GM23338 (cell line): ENCODE measurements around the gene APOL2. TPM values are rescaled to one million over a fixed set of nuclear protein-coding genes. Genes with fewer than 3 reads are reported as not detected.

ENCODE experiments used
- ATAC-seq: fragments of 200-7000 bp; cut with Tn5 transposase; 3 replicates; pipeline ENCODE4 v1.9.1; 2020
- DNase-seq: peaks from one replicate; pipeline ENCODE4 v3.0.0-alpha.2; 2015; ENCODE audit warnings: low spot score
- H2AFZ ChIP-seq: fragments of 200-600 bp; sonication (generic); 2 replicates; pipeline ENCODE4 v1.8.0; 2016; ENCODE audit warnings: antibody characterized with exemption, mild to moderate bottlenecking, moderate library complexity
- H3F3A ChIP-seq: fragments of 200-600 bp; sonication (generic); replicated peaks from 2 replicates; pipeline ENCODE4 v1.8.0; 2017; ENCODE audit warnings: antibody characterized with exemption, mixed run types, low read depth
- H3K27ac ChIP-seq: fragments of 200-600 bp; sonication (generic); 2 replicates; pipeline ENCODE4 v1.6.1; 2016; ENCODE audit warnings: low read depth
- H3K27me3 ChIP-seq: fragments of 200-600 bp; sonication (generic); 2 replicates; pipeline ENCODE4 v1.8.0; 2016; ENCODE audit warnings: mild to moderate bottlenecking, mixed run types, moderate library complexity; ENCODE audit not compliant: insufficient read depth
- H3K36me3 ChIP-seq: fragments of 200-600 bp; sonication (generic); 2 replicates; pipeline ENCODE4 v1.8.0; 2016; ENCODE audit warnings: mild to moderate bottlenecking; ENCODE audit not compliant: insufficient read depth
- H3K4me1 ChIP-seq: fragments of 200-600 bp; sonication (generic); 2 replicates; pipeline ENCODE4 v1.8.0; 2016; ENCODE audit warnings: mild to moderate bottlenecking, moderate library complexity; ENCODE audit not compliant: insufficient read depth
- H3K4me2 ChIP-seq: fragments of 200-600 bp; sonication (generic); 2 replicates; pipeline ENCODE4 v1.7.1; 2017; ENCODE audit warnings: mixed run types
- H3K4me3 ChIP-seq: fragments of 200-600 bp; sonication (generic); 2 replicates; pipeline ENCODE4 v1.6.1; 2016; ENCODE audit warnings: mixed run types
- H3K79me2 ChIP-seq: fragments of 200-600 bp; sonication (generic); replicated peaks from 2 replicates; pipeline ENCODE4 v1.8.0; 2017; ENCODE audit warnings: mild to moderate bottlenecking; ENCODE audit not compliant: insufficient read depth
- H3K9me2 ChIP-seq: fragments of 200-600 bp; sonication (generic); 2 replicates; pipeline ENCODE4 v1.8.0; 2017; ENCODE audit not compliant: insufficient read depth
- H4K20me1 ChIP-seq: fragments of 200-600 bp; sonication (generic); replicated peaks from 2 replicates; pipeline ENCODE4 v1.8.0; 2017; ENCODE audit warnings: mild to moderate bottlenecking; ENCODE audit not compliant: insufficient read depth
- H3K27ac Mint-ChIP-seq: 2 replicates; pipeline ENCODE4 v1.8.0; 2020; ENCODE audit warnings: inconsistent platforms, mild to moderate bottlenecking, moderate library complexity, mixed read lengths
- H3K27me3 Mint-ChIP-seq: 3 replicates; pipeline ENCODE4 v1.8.0; 2022; ENCODE audit warnings: low read depth, mild to moderate bottlenecking, moderate library complexity, mixed read lengths, inconsistent platforms; ENCODE audit not compliant: insufficient read depth, poor library complexity
- H3K36me3 Mint-ChIP-seq: 3 replicates; pipeline ENCODE4 v1.8.0; 2021; ENCODE audit warnings: low read depth, mild to moderate bottlenecking, inconsistent platforms, moderate library complexity, mixed read lengths
- H3K4me1 Mint-ChIP-seq: 3 replicates; pipeline ENCODE4 v1.8.0; 2020; ENCODE audit warnings: mild to moderate bottlenecking, inconsistent platforms, mixed read lengths
- H3K4me3 Mint-ChIP-seq: 3 replicates; pipeline ENCODE4 v1.8.0; 2021; ENCODE audit warnings: moderate library complexity, mild to moderate bottlenecking, inconsistent platforms, mixed read lengths
- H3K9me3 Mint-ChIP-seq: 3 replicates; pipeline ENCODE4 v1.8.0; 2020; ENCODE audit warnings: moderate library complexity, mild to moderate bottlenecking, inconsistent platforms, mixed read lengths
- ETS1 ChIP-seq: IDR thresholded peaks from 2 replicates; pipeline ENCODE4 v1.6.1; 2016; ENCODE audit warnings: antibody characterized with exemption
- EZH2 ChIP-seq: fragments of 200-600 bp; sonication (generic); IDR thresholded peaks from one replicate; pipeline ENCODE4 v1.8.0; 2017; ENCODE audit warnings: antibody characterized with exemption, mild to moderate bottlenecking, low read depth; ENCODE audit not compliant: unreplicated experiment
- JUNB ChIP-seq: IDR thresholded peaks from one replicate; pipeline ENCODE4 v1.6.1; 2016; ENCODE audit warnings: antibody characterized with exemption; ENCODE audit not compliant: unreplicated experiment
- ZNF114 ChIP-seq: fragments of 250-450 bp; sonication (Bioruptor Pico); IDR thresholded peaks from 2 replicates; pipeline ENCODE4 v1.5.0; 2020; ENCODE audit warnings: mild to moderate bottlenecking, moderate library complexity
- ZNF462 ChIP-seq: fragments of 250-450 bp; sonication (Bioruptor Pico); IDR thresholded peaks from 2 replicates; pipeline ENCODE4 v1.5.0; 2020; ENCODE audit warnings: mild to moderate bottlenecking, moderate library complexity
- polyA plus RNA-seq: library from polyadenylated mRNA; unstranded; fragments of >200 nt; fragmentation: Nextera tagmentation; extraction: Ambion mirVana; gene quantifications from 2 replicates; pipeline ENCODE4 v1.2.1, GENCODE V29; 2016
- total RNA-seq: library from RNA; depleted of rRNA; stranded (reverse); fragments of >200 nt; shearing (Covaris generic); gene quantifications from 2 replicates; pipeline ENCODE4 v1.2.3, GENCODE V29; 2014

Gene APOL2
- total and polyA plus RNA-seq, 2 experiments from 2014 or later: 5.5 to 10.4 TPM

GRCh38 chr22:36288571-36289405 is 49.5 kb upstream of the APOL2 start (continued):
- TF ChIP-seq JUNB: no peak
- TF ChIP-seq ZNF462 (CRISPR knock-in tag): no peak
- TF ChIP-seq EZH2: no peak
- TF ChIP-seq ETS1: no peak

- no peak overlapping the region for H3K27ac Mint-ChIP-seq
- peaks cover 14% of the 10 kb centered on the region for H3K27me3 Mint-ChIP-seq
- Histone ChIP-seq H2AFZ (no peak overlapping the region), H3K79me2 (no peaks in the 10 kb centered on the region), H3F3A (peaks cover 11% of the 10 kb centered on the region; the same call in 1 of the 2 replicates), H3K4me2 (no peak overlapping the region), H3K27me3 (no peaks in the 10 kb centered on the region), H3K9me2 (0 out of 2 replicates have a peak, but pooled peaks cover 4% of the 10 kb centered on the region), H3K27ac (no peak overlapping the region), H3K4me3 (no peak overlapping the region), H4K20me1 (no peaks in the 10 kb centered on the region; the same call in none of the 2 replicates), H3K4me1 (no peaks in the 10 kb centered on the region), H3K36me3 (peaks cover 61% of the 10 kb centered on the region)
- no peak for ATAC-seq
- H3K36me3 Mint-ChIP-seq: peaks cover 93% of the 10 kb centered on the region
- peaks cover 7% of the 10 kb centered on the region for H3K4me1 Mint-ChIP-seq
- peaks cover 27% of the 10 kb centered on the region for H3K9me3 Mint-ChIP-seq
- H3K4me3 Mint-ChIP-seq: no peak overlapping the region
- no peak for TF ChIP-seq ZNF114
- no peak for DNase-seq
These were observed 48.7 kb upstream of the APOL2 start for GRCh38 chr22:36287881-36288515.
